ENCODE data around the gene CYP2A7. TPM values are rescaled to one million over a fixed set of nuclear protein-coding genes. Genes with fewer than 3 reads are reported as not detected.
A peak's percentile ranks its signal among the peaks of the same experiment; 100 is the strongest.
"Not testable (repeated sequence)": the region's sequence is repeated elsewhere in the genome, so short reads cannot be mapped to it uniquely, and the experiment has no call there.

Gene CYP2A7
- total RNA-seq, 1 experiment from 2014 or later, result not detected

DNA sequence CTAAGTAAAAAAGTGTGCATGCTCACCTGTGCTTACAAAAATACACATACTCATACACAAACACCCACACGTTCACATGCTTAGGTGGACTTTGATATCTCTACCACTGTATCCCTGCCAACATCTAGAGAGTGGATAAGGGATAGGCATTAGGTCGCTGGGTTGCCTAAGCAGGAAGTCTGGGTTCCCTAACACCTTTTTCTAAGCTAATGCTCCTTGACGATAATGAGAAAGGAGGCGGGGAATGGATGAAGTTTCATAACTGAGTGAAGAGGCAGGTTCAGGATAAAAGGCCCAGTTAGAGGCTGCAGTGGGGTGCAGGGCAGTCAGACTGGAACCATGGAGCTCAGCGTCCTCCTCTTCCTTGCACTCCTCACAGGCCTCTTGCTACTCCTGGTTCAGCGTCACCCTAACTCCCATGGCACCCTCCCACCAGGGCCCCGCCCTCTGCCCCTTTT, 41.9 kb upstream of the CYP2A7 start:
- Mint-ChIP-seq H3K27ac (ENCODE audit: unreplicated experiment) (peak overlapping the region; percentile 21), H3K4me1 (ENCODE audit: low read depth, unreplicated experiment) (peaks cover 50% of the 10 kb centered on the region), H3K27me3 (ENCODE audit: unreplicated experiment) (no peaks in the 10 kb centered on the region), H3K4me3 (ENCODE audit: low read depth, unreplicated experiment) (no peak overlapping the region), H3K9me3 (ENCODE audit: low read depth, unreplicated experiment) (peaks cover 5% of the 10 kb centered on the region), H3K36me3 (ENCODE audit: insufficient read depth, unreplicated experiment) (no peaks in the 10 kb centered on the region)
- intact Hi-C loops (cut with micrococcal nuclease; ENCODE audit: unreplicated experiment), result no loop called here
- BruUV-seq (replicated peaks), result no TSS peak
- TF ChIP-seq, protein P1, sequence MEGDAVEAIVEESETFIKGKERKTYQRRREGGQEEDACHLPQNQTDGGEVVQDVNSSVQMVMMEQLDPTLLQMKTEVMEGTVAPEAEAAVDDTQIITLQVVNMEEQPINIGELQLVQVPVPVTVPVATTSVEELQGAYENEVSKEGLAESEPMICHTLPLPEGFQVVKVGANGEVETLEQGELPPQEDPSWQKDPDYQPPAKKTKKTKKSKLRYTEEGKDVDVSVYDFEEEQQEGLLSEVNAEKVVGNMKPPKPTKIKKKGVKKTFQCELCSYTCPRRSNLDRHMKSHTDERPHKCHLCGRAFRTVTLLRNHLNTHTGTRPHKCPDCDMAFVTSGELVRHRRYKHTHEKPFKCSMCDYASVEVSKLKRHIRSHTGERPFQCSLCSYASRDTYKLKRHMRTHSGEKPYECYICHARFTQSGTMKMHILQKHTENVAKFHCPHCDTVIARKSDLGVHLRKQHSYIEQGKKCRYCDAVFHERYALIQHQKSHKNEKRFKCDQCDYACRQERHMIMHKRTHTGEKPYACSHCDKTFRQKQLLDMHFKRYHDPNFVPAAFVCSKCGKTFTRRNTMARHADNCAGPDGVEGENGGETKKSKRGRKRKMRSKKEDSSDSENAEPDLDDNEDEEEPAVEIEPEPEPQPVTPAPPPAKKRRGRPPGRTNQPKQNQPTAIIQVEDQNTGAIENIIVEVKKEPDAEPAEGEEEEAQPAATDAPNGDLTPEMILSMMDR (IDR thresholded peaks at IDR 0.05; ENCODE audit: unreplicated experiment), result no peak
- CTCF ChIA-PET, result interaction anchor here (0.6 to 0.9 kb wide), 2 partner anchors 204 to 1041 kb away, joined by 3 read pairs; no protein-coding TSS in a partner anchor
- DNase-seq, result peak; percentile 26

DNA sequence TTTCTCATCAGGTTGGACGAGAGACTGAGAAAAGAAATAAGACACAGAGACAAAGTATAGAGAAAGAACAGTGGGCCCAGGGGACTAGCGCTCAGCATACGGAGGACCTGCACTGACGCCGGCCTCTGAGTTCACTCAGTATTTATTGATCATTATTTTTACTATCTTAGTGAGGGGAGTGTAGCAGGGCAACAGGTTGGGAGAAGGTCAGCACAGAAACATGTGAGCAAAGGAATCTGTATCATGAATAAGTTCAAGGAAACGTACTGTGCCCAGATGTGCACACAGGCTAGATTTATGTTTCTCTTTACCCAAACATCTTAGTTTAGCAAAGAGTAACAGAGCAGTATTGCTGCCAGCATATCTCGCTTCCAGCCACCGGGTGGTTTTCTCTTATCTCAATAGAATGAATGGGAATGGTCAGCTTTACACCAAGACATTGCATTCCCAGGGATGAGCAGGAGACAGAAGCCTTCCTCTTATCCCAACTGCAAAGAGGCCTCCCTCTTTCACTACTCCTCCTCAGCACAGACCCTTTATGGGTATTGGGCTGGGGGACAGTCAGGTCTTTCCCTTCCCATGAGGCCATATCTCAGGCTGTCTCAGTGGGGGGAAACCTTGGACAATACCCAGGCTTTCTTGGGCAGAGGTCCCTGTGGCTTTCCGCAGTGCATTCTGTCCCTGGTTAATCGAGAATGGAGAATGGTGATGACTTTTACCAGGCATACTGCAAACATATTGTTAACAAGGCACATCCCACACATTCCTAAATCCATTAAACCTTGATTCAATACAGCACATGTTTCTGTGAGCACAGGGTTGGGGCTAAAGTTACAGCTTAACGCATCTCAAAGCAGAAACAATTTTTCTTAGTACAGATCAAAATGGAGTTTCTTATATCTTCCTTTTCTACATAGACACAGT, 40.5 kb upstream of the CYP2A7 start:
- H3K27me3 Mint-ChIP-seq (ENCODE audit: unreplicated experiment); intact Hi-C loops (cut with micrococcal nuclease; ENCODE audit: unreplicated experiment); BruUV-seq (replicated peaks); H3K36me3 Mint-ChIP-seq (ENCODE audit: insufficient read depth, unreplicated experiment); CTCF ChIA-PET; DNase-seq; H3K4me3 Mint-ChIP-seq (ENCODE audit: low read depth, unreplicated experiment); H3K9me3 Mint-ChIP-seq (ENCODE audit: low read depth, unreplicated experiment); H3K27ac Mint-ChIP-seq (ENCODE audit: unreplicated experiment): not testable (repeated sequence)
- H3K4me1 Mint-ChIP-seq (ENCODE audit: low read depth, unreplicated experiment), result peaks cover 43% of the 10 kb centered on the region

DNA sequence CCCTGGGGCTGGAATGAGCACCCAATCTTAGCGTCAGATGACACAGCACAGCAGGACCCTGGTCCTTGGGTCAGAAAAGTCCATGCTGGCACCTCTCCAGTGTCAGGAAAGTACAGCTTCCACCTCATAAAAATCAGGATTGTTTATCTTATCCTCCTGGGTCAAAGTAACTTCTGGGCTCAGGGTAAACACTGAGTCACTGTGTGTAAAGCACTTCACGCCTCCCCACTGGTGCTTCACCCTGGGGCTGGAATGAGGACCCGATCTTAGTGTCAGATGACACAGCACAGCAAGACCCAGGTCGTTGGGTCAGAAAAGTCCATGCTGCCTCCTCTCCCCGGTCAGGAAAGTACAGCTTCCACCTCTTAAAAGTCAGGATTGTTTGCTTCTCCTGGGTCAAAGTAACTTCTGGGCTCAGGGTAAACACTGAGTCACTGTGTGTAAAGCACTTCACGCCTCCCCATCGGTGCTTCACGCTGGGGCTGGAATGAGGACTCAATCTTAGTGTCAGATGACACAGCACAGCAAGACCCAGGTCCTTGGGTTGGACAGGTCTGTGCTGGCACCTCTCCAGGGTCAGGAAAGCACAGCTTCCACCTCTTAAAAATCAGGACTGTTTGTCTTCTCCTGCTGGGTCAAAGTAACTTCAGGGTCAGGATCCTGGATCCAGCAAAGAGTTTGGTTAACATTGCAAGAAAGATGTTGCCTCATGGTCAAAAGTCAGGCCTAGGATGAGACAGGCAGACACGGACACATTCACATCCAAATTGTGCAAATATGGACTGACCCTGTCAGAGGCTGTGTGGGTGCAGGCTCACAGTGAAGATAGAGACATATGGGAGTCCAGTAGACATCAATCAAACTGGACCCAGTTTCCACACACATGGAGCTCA, 39.2 kb upstream of the CYP2A7 start:
- Mint-ChIP-seq H3K36me3 (ENCODE audit: insufficient read depth, unreplicated experiment) (no peaks in the 10 kb centered on the region), H3K4me1 (ENCODE audit: low read depth, unreplicated experiment) (peaks cover 43% of the 10 kb centered on the region), H3K27ac (ENCODE audit: unreplicated experiment) (peak overlapping the region; percentile 77), H3K27me3 (ENCODE audit: unreplicated experiment) (peaks cover under 1% of the 10 kb centered on the region), H3K4me3 (ENCODE audit: low read depth, unreplicated experiment) (peak overlapping the region; percentile 26), H3K9me3 (ENCODE audit: low read depth, unreplicated experiment) (peaks cover 7% of the 10 kb centered on the region)
- no TSS peak for BruUV-seq (replicated peaks)
- intact Hi-C loops (cut with micrococcal nuclease; ENCODE audit: unreplicated experiment), result no loop called here
- peak; percentile 72 for DNase-seq
- TF ChIP-seq, protein P1 (IDR thresholded peaks at IDR 0.05; ENCODE audit: unreplicated experiment), result no peak
- CTCF ChIA-PET, result interaction anchor here (0.8 to 1.2 kb wide), 3 partner anchors 12 to 142 kb away, joined by 3 to 4 read pairs (median 3); no protein-coding TSS in a partner anchor

DNA sequence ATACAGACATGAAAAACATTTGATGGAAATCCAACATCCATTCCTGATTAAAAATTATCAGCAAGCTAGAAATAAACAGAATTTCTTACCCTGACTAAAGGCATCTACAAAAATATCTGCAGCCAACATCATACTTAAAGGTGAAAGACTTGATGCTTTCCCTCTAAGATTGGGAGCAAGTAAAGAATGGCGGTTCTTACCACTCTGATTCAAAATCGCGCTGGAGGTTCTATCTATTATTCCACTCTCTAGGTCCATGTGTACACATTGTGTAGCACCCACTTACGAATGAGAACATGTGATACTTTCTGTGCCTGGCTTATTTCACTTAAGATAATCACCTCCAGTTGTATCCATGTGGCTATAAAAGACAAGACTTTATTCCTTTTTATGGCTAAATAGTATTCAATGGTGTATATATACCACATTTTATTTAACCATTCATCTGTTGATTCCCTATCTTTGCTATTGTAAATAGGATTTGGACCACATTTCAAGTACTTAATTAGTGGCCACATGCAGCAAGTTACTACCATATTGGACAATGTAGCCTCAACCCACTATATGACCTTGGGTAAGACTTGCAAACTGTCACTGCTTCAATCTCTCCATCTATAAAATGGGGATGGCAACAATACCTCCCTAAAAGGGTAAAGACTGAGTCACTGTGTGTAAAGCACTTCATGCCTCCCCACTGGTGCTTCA, 38.4 kb upstream of the CYP2A7 start:
- no peaks in the 10 kb centered on the region for H3K36me3 Mint-ChIP-seq (ENCODE audit: insufficient read depth, unreplicated experiment)
- H3K27me3 Mint-ChIP-seq (ENCODE audit: unreplicated experiment), result peaks cover 9% of the 10 kb centered on the region
- peaks cover 5% of the 10 kb centered on the region for H3K9me3 Mint-ChIP-seq (ENCODE audit: low read depth, unreplicated experiment)
- TF ChIP-seq, protein P1 (IDR thresholded peaks at IDR 0.05; ENCODE audit: unreplicated experiment), result no peak
- peaks cover 43% of the 10 kb centered on the region for H3K4me1 Mint-ChIP-seq (ENCODE audit: low read depth, unreplicated experiment)
- H3K4me3 Mint-ChIP-seq (ENCODE audit: low read depth, unreplicated experiment), result peak overlapping the region; percentile 26
- intact Hi-C loops (cut with micrococcal nuclease; ENCODE audit: unreplicated experiment), result no loop called here
- peak overlapping the region; percentile 77 for H3K27ac Mint-ChIP-seq (ENCODE audit: unreplicated experiment)
- DNase-seq, result no peak
- BruUV-seq (replicated peaks), result no TSS peak
- CTCF ChIA-PET, result interaction anchor here (0.8 to 1.2 kb wide), 3 partner anchors 13 to 141 kb away, joined by 3 to 4 read pairs (median 3); no protein-coding TSS in a partner anchor

DNA sequence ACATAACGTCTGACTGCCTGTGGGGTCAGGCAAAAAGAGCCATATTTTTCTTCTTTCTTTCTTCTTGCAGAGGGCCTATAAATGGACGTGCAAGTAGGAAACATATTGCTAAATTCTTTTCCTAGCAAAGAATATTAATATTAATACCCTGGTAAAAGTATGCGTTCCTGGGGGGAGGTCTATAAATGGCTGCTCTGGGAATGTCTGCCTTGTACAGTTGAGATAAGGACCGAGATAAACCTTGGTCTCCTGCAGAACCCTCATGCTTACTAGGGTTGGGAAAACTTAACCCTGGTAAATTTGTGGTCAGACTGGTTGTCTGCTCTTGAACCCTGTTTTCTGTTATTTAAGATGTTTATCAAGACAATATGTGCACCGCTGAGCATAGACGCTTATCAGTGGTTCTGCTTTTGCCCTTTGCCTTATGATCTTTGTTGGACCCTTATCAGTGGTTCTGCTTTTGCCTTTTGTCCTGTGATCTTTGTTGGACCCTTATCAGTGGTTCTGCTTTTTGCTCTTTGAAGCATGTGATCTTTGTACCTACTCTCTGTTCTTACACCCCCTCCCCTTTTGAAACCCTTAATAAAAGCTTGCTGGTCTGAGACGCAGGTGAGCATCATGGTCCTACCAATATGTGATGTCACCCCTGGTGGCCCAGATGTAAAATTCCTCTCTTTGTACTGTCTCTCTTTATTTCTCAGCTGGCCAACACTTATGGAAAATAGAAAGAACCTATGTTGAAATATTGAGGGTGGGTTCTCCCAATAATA, 37.7 kb upstream of the CYP2A7 start:
- Mint-ChIP-seq H3K4me1 (ENCODE audit: low read depth, unreplicated experiment) (peaks cover 42% of the 10 kb centered on the region), H3K27me3 (ENCODE audit: unreplicated experiment) (peaks cover 16% of the 10 kb centered on the region)
- H3K36me3 Mint-ChIP-seq (ENCODE audit: insufficient read depth, unreplicated experiment); BruUV-seq (replicated peaks); H3K4me3 Mint-ChIP-seq (ENCODE audit: low read depth, unreplicated experiment); CTCF ChIA-PET; intact Hi-C loops (cut with micrococcal nuclease; ENCODE audit: unreplicated experiment); H3K9me3 Mint-ChIP-seq (ENCODE audit: low read depth, unreplicated experiment); DNase-seq; H3K27ac Mint-ChIP-seq (ENCODE audit: unreplicated experiment): not testable (repeated sequence)

DNA sequence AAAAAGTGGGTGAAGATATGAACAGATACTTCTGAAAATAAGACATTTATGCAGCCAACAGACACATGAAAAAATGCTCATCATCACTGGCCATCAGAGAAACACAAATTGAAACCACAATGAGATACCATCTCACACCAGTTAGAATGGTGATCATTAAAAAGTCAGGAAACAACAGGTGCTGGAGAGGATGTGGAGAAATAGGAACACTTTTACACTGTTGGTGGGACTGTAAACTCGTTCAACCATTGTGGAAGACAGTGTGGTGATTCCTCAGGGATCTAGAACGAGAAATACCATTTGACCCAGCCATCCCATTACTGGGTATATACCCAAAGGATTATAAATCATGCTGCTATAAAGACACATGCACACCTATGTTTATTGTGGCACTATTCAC, 36.3 kb upstream of the CYP2A7 start:
- H3K4me3 Mint-ChIP-seq (ENCODE audit: low read depth, unreplicated experiment); BruUV-seq (replicated peaks); intact Hi-C loops (cut with micrococcal nuclease; ENCODE audit: unreplicated experiment); H3K36me3 Mint-ChIP-seq (ENCODE audit: insufficient read depth, unreplicated experiment); H3K9me3 Mint-ChIP-seq (ENCODE audit: low read depth, unreplicated experiment); DNase-seq; CTCF ChIA-PET; H3K27ac Mint-ChIP-seq (ENCODE audit: unreplicated experiment): not testable (repeated sequence)
- Mint-ChIP-seq H3K4me1 (ENCODE audit: low read depth, unreplicated experiment) (peaks cover 28% of the 10 kb centered on the region), H3K27me3 (ENCODE audit: unreplicated experiment) (peaks cover 30% of the 10 kb centered on the region)
